ENCODE results near the gene DNASE1.
A peak's percentile ranks its signal among the peaks of the same experiment; 100 is the strongest.
"Not testable (repeated sequence)": the region's sequence is repeated elsewhere in the genome, so short reads cannot be mapped to it uniquely, and the experiment has no call there.

DNASE1 gene

DNA sequence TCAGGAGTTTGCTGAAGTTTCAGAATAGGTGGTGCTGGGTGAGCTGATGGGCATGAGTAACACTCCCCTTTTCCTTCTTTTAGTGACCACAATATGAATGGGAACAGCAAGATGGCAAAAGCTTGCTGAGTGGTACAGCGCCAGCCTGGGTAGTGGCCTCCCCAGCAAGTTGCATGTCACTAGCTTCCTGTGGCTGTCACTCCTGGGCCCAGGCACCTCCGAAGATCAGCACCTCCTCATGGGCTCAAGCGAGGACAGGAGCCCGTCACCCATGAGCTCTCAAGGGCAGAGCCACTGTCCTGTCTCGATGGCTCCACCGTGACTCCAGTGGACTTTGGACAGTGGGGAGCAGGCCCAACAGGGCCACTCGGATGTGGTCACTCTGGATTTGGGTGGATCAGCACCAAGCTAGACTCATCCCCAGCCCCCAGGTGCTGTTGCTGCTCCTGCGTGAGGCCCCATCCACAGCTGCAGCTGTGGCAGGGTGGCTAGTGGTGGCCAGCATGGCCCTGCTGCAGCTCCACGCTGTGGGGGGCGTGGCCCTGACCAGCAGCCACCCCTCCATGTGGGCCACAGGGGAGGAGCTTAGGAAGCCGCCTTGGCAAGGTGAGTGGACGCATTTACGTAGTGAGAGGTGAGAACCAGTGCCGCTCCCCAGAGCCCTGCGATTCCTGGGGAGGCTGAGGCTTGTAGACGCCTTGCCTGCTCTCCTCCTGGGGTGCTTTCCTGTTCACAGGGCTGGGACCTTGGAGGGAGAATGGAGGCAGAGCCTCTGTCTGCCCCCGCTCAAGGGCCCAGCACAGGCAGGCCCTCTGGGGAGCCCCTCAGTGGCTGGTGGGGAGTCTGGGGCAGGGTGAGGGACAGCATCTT is 13.6 kb upstream of the DNASE1 start:
- no peak for DNase-seq (ENCODE audit: low read depth in 2 of 2)

DNA sequence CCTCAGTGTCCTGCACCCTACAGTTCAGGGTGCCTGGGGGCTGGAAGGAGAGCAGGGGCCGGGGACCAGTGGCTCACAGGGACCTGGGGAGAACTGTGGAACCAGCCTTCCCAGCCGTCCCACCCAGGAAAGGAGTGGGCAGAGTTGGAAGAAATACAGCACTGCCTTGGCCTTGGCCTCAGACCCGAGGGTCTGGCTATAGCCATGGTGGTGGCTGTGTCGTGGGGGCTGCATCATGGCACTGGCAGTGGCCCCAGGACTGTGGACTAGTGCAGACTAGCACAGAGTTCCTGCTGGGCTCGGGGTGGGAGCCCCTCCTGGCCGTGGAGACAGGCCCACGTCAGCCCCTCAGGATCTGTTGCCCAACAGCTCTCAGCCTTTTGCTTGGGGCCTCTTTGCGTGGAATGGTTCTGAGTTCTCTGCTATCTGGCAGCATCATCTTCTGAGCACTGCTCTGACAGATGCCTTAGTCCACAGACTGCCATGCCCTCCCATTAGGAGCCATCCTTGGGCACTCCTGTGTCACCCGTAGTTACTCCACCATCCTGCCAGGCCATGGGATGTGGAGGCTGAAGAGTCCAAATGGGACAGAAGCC is 12.6 kb upstream of the DNASE1 start:
- no peak for DNase-seq (ENCODE audit: low read depth in 2 of 2)

DNA sequence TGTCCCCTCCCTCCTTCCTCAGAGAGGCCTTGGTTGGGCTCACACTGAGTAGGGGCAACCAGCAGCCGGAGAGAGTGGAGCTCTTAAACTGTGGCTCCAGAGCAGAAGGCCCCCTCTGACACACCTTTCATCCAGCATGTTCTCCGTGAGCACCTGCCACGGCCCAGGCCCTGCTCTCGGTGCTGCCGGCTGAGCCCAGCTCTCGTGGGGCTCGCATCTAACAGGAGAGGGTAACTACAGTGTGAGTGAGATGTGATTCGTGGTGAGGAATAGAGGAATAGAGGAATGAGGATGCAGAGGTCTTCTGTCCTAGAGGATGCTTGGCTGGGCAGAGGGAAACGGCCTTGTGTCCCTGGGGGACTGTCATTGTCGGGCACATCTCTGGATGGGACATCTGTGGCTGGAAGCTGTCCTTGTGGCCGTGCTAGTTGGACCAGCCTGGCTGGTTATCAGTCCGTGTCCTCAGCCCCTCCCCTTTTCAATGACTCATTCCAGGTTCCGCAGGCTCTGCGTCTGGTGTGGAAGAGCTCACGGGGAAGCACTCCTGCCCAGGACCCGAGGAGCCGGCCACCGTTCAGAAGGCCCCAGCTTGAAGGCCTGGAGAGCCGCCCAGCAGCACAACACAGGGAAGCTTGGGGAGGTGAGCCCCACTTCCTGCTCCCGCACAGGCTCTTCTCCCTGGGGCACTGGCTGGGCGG is 11.9 kb upstream of the DNASE1 start:
- no peak for DNase-seq (ENCODE audit: low read depth in 2 of 2)

DNA sequence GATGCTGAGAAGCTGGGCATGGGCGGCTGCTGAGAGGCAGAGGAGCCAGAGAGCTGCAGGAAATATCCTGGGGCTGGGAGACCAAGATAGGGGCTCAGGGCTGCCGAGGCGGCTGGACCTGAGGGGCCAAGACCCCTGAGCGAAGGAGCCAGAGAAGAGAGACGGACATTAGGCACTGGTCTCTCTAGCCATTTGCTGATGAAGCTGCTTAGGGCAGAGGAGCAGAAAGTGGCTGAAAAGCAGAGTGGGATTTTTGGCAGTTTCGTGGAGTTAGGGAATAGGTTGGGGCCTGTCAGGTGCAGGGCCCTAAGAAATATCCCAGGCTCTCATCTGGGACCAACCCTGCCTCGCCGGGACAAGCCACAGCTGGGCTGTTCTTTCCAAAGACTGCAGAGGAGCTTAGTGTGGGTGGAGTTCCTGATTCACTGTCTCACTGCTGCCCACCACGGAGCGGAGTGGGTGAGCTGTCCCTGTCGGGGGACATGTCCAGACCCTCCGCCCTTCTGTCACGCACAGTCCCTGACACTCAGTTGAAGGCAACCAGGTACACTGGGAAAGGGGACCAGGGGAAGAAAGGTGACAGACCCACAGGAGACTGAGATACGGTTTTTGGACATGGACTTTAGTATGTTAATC is 11.3 kb upstream of the DNASE1 start:
- no peak for DNase-seq (ENCODE audit: low read depth in 2 of 2)

DNA sequence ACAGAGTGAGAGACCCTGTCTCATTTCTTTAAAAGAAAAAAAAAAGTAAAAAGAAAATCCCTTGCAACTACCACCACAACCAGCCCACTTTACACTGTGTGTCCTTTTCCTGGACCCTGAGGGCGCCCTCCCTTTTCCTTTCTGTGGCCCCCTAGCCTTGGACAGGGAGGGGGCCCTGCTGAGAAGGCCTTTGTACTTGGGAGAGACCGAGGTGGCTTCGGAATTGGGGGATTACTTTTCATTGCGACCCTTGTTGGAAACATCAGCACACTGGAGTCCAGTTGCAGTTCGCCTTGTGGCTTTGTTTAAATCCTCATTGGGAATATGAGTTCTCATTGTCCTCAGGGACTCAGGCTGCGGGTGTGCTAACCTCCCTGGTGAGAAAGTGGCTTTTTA is 9.4 kb upstream of the DNASE1 start:
- no peak for DNase-seq (ENCODE audit: low read depth in 2 of 2)

DNA sequence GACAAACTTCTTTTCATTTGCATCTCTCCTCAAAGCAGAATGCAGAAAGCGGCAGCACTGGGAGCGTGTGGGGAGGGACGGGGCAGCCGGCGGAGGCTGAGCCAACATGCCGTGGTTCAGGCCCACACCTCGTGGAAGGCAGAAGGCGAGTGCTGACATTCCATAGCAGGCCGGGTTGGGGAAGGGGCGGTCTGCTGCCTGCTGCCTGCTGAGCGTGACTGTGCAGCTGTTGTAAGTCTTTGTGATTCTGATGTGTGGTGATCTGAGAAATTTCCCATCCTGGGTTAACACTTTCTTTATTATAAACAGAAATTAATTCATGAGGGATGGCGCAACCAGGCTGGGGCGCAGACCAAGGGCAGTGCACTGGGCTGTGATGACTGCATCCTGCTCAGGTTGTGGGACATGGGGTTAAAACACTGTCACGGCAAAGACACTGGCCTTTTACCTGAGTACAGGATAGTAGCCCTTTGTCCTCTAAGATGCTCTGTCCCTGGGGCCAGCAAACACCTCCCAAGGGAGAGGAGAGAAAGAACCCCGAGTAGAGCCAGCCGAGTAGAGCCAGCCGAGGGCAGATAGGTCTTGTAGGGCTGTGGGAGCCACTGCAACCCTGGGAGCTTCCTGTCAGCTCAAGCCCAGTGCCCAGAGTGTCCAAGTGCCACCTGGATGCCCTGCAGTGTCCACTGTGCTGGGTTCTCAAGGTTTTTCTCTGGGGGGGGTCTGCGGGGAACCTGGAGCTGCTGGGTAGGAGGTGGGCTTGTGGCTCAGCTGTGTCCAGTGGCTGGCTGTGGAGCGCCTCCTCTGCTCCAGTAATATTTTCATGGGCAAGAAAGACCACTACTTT is 8.8 kb upstream of the DNASE1 start:
- DNase-seq (ENCODE audit: low read depth in 2 of 2) = no peak

DNA sequence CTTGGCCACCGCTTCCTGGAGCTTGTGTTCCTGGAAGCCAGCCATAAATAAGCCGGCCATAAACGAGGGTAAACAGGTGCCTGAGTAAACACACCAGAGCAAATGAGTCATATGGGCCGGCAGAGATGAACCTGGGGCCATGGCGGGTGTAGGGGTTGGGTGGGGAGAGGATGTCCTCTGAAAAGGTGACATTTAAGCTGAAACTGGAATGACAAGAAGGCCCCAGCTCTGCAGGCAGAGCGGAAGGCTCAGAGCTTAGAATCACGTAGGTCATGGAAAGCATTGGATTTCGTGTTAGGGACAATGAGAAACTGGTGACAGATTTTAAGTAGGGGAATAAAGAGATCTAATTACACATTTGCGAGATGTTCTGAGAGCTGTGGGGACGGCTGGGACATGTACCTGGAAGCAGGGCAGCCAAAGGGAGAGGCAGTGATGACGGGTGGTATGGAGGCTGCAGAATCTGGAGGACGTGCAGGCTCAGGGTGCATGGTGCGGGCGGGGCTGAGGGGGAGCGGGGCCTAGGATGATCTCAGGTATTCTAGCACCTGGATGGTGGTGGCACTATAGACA is 8.1 kb upstream of the DNASE1 start:
- no peak for DNase-seq (ENCODE audit: low read depth in 2 of 2)

DNA sequence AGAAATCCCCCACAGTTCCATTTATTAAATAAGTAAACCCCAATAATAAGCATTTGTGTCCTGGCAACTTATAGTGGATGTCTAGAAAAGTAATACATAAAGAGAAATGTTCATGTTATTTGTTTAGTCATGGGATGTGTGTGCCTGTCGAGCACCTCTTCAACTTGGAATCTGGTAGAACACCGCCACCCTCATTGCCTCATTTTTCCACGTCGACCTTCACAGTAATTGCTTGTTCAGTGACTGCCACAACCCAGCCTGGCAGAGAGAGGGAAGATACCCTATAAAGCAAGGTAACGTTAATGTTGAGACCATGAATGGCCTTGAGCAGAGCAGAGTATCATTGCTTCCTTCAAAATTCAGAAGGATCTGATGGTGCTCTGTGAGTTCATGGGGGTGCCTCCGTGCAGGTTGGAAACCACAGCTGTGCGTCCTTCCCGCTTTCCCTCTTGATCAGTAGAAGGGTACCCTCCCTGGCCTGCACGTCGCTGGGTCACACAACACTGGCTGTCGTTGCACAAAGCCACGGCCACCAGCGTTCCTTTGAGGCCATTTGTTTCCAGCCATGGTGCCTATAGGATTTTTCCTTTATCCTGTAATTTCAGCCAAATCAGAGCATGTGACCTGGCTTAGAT is 3.7 kb upstream of the DNASE1 start:
- no peak for DNase-seq (ENCODE audit: low read depth in 2 of 2)

DNA sequence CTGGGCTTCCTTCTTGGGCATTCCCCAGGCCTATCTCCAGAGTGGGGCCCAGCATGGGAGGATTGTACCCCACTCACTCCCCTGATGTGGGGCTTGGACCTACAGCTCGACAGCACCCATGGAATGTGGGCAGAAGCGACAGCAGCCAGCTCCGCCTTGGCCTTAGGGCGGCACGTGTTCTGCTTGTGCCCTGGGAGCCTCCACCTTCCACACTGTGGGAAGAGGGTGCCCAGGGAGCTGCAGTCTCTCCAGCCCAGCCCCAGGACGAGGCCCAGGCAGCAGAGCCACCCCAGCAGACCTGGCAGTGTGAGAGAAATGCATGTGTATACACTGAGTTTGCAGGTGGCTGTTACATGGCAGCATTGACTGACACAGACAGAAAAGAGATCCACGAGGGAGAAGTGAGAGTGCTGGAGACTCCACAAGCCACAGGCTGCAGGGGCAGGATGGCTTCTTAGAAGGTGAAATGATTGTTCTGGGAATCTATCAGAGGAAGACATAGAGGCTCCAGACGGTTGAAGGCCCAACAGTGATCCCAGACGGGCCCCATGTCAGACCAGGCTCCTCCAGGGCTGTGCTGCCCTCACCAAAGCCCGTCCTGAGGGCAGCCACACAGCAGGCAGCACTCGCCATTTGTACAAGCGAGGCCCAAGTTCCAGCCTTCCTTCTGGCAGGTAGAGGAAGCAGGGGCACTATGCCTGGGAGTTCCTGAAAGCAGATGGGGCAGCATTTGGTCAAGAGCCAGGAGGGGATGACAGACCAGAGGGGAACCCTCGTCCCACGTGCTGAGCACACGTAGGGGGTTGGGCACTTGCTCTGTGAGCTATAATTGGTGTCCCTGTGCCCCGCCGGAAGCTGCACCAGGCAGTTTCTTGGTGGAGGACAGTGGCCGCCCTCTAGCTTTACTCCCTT is 2.8 kb upstream of the DNASE1 start:
- DNase-seq (ENCODE audit: low read depth in 2 of 2) = no peak

DNA sequence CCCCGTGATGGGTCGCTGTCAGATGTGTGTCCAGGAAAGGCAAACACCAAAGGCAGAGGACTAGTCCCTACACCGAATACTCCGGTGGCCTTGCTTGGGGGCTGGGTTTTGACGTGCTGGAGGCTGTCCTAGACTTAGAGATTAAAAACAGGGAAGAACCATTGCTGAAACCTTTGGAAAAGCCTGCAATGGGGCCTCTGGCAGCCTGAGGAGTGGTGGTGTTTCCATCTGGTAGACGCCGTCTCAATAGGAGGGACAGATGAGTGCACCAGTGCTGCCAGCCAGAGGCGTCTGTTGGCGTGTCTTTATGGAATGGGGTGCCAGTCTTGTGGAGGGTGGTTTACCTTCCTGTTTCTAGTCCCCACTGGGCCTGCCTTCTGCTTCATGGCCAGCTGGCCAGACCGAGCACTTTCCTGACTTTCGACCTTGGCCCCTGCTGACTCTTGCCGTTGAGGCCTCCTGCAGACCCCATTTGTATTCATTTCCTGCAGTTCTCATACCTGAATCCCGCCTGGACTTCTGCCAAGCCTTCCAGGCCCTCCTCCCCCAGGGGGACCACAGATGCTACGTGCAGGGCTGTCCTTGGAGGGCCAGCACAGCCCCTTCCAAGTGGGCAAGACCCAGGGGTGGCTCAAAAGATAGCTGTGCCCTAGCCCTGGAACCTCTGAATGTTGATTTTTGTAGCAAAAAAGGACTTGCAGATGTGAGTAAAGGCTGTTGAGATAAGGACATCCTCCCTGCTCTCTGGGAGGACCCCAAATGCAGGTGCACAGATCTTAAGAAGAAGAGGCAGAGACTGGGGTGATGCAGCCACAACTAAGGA is 1.9 kb upstream of the DNASE1 start:
- no peak for DNase-seq (ENCODE audit: low read depth in 2 of 2)

DNA sequence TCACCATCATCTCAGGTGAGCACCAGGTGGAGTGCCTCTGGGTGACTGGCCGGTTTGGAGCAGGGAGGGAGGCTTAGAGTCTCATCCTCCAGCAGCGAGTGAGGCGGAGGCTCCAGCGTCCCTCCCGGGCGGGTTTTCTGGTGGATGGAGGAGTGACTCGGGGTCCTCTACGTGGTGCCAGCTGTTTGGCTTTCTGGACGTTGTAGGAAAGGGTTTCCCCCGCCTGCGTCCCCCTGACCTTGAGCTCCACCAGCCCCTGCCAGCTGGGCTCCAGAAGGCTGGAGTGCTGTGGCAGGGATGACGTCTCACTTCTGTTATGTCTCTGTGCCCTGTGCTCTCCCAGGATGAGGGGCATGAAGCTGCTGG is 522 bp downstream of the DNASE1 start:
- no peak for DNase-seq (ENCODE audit: low read depth in 2 of 2)

DNA sequence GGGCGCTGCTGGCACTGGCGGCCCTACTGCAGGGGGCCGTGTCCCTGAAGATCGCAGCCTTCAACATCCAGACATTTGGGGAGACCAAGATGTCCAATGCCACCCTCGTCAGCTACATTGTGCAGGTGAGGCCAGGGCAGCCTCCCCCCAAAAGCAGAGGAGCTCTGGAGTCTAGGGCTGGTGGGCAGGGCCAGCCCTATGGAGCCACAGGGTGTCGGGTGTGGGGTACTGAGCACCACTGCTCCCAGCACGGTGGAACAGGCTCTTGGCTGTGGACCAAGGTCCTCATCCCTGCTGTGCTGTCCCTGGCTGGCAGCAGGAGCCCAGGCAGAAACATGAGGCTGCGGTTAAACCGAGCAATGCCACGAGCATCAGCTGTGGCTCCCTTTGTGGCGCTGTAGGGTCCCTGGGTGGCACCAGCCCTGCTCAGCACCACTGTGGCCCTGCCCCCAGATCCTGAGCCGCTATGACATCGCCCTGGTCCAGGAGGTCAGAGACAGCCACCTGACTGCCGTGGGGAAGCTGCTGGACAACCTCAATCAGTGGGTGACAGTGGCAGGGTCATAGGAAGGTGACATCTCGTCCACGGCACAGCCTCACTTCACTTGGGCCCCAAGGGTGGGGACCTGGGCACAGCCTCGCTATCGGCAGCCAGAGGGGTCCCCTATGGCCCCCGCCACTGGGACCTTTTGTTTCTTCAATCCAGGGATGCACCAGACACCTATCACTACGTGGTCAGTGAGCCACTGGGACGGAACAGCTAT is 1.1 kb downstream of the DNASE1 start:
- DNase-seq (ENCODE audit: low read depth in 2 of 2) = no peak

DNA sequence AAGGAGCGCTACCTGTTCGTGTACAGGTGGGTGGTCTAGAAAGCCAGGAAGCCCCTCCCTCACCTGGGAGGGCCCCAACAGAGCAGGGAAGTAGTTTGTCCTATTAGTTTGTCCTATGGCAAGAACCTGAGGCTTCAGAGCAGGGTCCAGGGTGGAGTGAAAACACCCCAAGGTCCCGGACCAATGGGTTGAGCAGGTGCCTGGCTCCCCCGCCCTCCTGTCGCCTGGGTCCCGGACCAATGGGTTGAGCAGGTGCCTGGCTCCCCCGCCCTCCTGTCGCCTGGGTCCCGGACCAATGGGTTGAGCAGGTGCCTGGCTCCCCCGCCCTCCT is 1.6 kb downstream of the DNASE1 start:
- DNase-seq (ENCODE audit: low read depth in 2 of 2) = not testable (repeated sequence)

DNA sequence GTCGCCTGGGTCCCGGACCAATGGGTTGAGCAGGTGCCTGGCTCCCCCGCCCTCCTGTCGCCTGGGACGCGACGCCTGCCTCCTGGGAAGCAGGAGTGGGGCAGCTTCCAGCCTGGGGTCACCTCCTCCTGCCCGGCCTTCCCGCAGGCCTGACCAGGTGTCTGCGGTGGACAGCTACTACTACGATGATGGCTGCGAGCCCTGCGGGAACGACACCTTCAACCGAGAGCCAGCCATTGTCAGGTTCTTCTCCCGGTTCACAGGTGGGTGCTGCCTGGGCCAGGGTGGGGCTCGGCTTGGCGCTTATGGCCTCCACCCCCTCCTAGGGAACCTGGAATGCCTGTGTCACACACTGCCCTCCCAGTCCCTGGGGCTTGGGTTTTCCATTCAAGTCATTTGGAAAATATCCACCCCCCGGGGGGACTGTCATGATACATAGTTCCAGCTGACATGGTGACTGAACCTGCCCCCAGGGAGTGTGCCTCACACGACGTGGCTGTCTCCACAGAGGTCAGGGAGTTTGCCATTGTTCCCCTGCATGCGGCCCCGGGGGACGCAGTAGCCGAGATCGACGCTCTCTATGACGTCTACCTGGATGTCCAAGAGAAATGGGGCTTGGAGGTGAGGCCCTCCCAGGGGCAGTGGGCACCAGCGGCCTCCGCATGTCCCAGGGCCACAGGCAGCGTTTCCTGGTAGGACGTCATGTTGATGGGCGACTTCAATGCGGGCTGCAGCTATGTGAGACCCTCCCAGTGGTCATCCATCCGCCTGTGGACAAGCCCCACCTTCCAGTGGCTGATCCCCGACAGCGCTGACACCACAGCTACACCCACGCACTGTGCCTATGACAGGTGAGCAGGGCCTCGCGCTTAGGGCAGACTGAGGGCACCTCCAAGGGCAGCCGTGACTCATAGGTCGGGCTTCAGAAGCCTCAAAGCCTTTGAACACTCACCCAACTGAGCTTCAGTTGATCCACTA is 2.3 kb downstream of the DNASE1 start:
- DNase-seq (ENCODE audit: low read depth in 2 of 2) = peak in 1 of 2 donors; percentile 32

DNA sequence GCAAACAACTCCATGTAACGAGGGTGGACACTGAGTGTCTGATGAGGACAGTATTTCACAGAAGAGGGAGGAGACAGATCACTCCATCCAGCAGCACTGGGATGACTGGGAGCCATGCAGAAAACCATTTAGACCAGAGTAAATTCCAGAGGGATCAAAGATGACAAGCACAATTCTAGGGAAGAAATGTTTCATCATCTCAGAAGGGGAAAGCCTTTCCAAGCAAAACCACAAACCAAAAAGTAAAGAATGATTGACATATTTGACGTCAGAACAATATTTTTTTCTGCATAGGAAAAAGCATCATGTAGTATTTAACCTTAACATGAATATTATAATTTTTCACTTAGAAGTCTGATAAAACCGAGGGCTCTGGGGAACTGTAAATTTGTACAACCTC is 4.8 kb downstream of the DNASE1 start:
- DNase-seq (ENCODE audit: low read depth in 2 of 2) = no peak

DNA sequence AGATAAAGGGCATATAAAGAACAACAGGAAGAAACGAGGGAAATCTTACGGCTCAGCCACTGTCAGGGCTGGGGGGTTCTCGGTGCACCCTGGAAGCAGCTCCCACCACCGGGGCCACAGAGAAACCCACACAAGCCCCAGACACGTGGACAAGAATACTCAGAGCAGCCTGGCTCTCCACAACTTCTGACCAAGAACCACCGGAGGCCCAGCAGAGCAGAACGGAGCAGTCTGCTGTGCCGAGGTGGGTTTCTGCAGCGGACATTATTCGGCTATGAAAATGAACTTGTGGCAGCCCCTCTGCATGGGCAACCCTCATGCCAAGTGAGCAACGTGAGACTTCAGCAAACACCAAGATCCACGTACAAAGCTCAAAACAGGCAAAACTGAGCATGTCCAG is 6.8 kb downstream of the DNASE1 start:
- no peak for DNase-seq (ENCODE audit: low read depth in 2 of 2)

DNA sequence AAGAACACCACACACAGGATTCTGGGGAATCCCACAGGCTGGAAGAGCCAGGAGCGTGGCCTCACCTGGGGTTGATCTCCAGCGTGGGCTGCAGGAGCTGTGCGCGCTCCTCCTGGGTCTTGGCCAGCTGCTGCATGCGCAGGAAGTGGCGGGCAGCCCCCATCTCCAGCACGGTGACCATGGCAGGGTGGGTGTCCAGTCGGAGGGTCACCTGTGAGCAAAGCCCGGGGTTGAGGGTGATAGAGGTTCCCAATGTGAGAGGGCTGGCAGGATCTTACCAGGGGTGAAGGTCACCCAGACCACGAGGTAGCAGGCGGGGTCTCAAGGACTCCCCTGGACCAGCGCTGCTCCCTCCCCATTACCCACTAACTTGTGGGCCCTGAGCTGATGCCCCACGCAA is 7.4 kb downstream of the DNASE1 start:
- no peak for DNase-seq (ENCODE audit: low read depth in 2 of 2)

All from stimulated activated CD8-positive, alpha-beta memory T cell treated with anti-CD3 and anti-CD28 coated beads, Interleukin-2, amount 100 ng/mL, for 48 hours (primary cell).